GM19455 (cell line): ENCODE results near the gene EFCAB6.

Source experiments
- ATAC-seq: cut with Tn5 transposase; IDR thresholded peaks from one replicate; pipeline ENCODE4 v1.9.1; 2021; ENCODE audit not compliant: unreplicated experiment

EFCAB6 gene

DNA sequence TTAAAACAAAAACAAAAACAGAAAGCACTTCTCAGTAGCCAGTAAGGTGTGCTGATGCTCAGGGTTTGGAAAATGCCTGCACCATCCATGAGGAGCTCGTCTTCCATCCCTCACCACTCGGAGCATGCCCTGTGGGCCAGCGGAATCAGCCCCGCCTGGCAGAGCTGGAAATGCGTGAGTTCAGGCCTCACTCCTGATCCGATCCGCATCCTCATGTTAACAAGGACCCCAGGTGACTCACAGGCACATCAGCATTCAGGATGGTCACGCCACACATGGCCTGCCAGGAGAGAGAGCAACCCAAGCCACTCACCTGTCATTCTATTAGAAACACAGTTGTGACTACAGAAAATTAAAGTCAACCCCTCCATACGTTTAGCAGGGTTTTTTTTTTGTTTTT, 211.8 kb downstream of the EFCAB6 start:
- no peak for ATAC-seq

DNA sequence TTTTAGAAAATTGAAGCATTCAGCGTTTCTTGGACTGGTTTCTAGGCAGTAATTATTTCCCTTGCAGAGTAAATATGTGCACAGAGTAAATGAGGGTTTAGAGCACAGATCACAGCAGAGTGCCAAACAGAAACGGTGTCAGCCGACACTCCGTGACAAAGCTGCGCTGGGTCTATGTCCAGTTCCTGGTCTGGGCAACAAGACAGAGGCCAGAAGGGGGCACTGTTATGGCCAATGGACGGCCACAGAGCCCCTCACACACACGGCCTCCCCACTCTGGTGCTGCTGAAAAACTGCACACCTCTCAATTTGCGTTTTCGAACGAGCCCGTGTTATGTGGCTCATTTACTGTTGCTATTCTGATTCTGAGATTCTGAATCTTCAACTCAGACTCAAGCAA, 219.6 kb downstream of the EFCAB6 start:
- no peak for ATAC-seq

DNA sequence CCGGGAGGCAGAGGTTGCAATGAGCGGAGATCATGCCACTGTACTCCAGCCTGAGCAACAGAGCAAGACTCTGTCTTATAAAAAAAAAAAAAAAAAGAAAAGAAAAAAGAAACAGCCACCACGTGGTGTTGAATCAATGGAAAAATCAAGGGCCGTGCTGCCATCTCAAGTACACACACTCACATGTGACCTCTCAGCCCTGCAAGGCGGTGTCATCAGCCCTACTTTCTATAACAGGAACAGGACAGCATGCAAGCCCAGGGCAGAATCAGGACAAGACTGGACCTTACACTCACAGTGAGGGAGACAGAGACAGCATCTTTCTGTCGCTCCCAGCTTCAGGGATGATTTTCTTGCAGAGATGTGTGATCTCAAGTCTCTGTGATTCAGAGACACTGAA, 220.7 kb downstream of the EFCAB6 start:
- no peak for ATAC-seq

DNA sequence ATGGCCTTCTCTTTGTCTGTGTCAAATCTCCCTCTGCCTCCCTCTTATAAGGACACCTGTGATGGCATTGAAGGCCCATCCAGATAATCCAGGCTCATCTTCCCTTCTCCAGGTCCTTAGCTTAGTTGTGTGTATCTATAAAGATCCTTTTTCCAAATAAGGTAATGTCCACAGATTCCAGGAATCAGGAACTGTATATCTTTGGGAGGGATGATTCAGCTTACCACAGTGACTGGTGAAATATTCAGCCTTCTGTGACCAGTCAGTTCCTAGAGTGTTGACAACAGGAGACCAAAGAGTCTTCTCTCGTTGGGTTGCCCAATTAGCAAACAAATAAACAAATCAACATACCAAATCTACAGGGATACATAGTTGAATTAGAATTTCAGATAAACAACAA, 224.5 kb downstream of the EFCAB6 start:
- ATAC-seq = no peak

DNA sequence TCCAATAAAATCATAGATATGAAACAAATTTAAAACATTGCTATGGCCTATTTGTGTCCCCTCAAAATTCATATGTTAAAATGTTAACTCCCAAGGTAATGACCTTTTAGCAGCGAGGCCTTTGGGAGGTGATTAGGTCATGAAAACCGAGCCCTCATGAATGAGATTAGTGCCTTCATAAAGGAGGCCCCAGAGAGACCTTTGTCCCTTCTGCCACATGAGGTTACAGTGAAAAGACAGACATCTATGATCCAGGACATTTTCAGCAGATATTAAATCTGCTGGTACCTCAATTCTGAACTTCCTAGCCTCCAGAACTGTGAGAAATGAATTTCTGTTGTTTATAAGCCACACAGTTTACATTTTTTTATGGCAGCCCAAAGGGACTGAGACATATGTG, 228.6 kb downstream of the EFCAB6 start:
- ATAC-seq = no peak

DNA sequence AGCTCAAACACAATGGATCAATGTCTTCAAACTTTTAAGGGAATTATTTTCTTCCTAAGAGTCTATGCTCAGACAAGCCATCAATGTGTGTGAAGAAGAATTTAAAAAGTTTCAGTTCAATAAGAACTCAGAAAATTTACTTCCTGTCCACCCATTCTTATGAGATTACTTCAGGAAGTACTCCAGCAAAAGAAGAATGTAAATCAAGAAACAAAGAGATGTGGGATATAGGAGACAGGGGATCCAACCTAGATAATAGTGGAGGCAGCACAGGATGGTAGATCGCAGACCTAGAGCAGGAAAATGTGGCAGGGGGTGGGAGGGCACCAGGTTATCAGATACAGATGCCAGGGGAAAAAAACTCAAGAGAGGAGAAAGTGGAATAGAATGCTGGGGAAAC, 229.7 kb downstream of the EFCAB6 start:
- no peak for ATAC-seq

- ATAC-seq = no peak
Measured at GRCh38 chr22:43580271-43580750, 231.8 kb downstream of the EFCAB6 start.

- ATAC-seq = no peak
Measured at GRCh38 chr22:43574738-43575137, 237.4 kb downstream of the EFCAB6 start.

DNA sequence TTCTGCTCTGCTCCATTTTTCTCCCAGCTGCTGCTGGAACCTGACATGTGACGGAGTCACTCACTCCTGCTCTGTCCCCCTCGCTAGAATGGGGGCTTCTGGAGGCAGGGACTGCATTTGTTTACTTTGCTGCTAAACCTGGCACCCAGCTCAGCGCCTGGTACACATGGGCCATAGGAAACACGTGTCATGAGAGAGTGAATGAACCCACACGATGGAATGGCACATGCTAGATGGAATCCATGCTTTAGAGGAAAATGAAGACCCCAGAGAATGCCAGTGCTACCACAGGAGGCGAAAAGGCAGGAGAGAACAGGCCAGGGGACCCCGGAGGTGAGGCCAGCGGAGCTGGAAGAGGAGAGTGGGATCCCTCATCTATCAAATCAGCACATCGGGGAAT, 239.4 kb downstream of the EFCAB6 start:
- no peak for ATAC-seq

GRCh38 chr22:43571181-43571580, 240.9 kb downstream of the EFCAB6 start:
- ATAC-seq = no peak

DNA sequence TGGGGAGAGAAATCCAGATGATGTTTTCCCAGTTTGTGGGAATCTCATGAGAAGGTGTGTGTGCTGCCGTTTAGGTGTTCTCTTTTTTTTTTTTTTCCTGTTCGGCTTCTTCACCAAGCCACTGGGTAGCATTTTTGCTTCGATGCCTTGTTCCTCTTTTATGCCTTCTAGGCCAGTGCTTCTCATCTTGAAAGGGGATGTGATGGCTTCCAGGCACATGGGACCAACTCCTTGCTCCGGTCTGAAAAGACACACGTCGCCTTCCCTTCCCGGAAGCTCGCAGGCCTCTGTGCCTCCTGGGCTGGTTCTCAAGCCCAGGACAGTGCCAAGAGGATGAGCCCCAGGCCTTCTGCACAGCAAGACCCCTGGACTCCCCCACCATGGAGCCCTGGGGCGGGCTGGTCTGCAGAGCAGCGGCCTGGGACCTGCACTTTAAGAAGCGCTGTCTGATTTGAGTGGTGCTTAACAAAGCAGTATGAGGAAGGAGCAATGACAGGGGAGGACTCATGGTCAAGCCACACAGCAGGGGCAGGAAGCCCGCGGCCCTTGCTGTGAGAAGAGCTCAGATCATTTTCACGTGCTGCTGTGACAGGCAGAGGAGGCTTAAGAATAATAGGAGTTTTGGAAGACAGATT, 241.5 kb downstream of the EFCAB6 start:
- no peak for ATAC-seq

DNA sequence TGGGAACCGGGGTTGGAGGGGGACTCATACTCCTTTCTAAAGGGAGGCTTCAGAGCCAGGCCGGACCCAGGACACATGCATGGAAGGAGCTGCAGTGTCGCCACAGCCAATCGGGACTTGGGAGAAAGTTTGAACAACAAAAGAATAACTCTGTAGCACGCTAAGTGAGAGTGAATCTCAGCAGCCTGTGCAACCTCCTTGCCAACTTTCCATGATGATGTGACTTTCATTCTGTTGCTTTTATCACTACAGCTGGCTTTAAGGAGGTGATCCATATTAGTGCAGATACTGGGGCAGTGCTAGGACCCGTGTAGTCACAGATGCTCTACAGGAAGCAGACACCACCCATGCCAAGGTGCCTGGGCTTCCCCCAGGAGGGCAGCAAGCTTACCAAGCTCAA, 243.0 kb downstream of the EFCAB6 start:
- no peak for ATAC-seq

DNA sequence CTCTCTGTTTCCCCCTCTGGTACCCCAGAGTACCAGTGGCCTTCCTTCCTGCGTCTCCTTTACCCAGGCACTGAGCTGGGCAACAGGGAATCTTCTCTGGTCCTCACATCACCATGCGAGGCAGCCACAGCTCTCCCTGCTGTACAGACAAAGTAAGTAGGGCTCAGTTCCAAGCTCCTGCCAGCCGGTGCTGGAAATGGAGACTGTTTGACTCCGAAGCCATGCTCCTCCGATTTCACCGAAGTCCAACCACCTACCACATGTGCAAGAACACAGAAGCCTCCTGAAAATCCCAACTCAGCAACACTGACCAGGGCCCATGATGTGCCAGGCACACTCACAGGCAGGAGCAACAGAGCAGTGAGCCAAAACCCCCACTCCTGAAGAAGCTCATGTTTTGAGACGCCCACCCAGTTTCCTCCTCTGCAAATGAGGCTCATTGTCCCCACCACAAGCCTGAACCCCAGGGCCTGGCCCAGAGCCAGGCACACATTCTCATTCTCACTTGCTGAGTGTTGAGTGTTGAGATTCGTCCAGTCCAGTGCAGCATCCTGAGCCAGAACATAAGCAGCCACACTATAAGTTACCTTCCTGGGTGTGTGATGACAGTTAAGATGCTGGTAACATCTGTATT, 244.3 kb downstream of the EFCAB6 start:
- ATAC-seq = no peak

DNA sequence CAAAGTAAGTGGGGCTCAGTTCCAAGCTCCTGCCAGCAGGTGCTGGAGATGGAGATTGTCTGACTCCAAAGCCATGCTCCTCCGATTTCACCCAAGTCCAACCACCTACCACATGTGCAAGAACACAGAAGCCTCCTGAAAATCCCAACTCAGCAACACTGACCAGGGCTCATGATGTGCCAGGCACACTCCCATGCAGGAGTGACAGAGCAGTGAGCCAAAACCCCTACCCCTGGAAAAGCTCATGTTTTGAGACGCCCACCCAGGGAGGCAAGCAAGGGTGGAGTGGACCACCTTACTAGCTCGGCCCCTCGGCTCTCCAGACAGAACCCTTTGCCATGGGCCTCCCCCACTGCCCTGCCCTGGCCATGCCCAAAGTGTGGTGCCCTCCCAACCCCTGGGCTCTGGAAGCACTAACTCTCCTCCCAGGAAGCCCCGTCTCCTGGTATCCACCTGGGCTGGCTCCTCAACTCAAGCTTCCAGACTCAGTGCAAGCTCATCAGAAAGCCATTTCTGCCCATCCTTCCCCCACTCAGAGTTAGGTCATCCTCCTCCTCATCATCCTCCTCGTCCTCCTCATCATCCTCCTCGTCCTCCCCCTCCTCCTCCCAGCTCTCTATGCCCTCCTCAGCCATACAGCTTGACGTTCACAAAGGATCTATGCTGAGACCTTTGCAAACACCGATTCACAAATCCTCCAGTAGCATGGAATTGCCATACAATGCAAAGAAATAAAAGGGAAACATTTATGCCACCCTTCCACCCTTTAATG, 245.4 kb downstream of the EFCAB6 start:
- no peak for ATAC-seq

DNA sequence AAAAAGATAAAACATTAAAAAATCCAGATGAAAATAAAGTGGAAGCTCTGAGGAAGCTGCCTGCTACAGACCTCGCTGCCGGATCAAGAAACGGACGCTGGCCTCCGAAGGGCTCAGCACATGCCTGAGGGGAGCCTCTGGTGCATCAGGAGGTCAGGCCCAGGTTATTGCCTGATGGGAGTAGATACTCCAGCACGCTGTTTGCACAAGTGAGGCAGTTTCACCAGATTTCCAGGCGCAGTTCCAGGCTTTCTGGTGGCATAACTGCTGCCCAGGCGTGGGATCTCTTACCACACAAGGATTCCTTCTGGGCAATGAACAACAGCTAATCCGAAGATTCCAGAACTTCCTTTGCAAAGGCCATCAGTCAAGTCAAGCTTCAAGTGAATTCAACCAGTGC, 246.1 kb downstream of the EFCAB6 start:
- ATAC-seq = no peak

- no peak for ATAC-seq
Measured at GRCh38 chr22:43564859-43565258, 247.2 kb downstream of the EFCAB6 start.

- ATAC-seq = no peak
Measured at GRCh38 chr22:43563571-43563970, 248.5 kb downstream of the EFCAB6 start.

DNA sequence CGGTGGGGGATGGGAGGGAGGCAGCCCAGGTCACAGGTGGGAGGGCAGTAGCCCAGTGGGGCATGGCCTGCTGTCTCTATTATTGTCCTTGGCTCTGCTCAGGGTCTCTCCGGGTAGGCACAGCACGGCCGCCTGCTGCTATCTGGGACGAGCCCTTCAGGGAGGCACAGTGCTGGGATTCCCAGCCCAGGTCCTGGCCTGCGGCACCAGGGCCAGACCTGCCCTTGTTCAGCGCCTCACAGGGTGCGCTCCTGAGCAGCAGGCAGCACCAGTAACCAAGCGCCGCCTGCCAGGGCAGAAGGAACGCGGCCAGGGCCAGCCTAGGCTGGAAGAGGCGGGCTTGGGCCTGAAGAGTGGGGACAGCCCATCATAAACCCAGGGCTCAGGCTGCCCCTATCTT, 249.3 kb downstream of the EFCAB6 start:
- no peak for ATAC-seq

DNA sequence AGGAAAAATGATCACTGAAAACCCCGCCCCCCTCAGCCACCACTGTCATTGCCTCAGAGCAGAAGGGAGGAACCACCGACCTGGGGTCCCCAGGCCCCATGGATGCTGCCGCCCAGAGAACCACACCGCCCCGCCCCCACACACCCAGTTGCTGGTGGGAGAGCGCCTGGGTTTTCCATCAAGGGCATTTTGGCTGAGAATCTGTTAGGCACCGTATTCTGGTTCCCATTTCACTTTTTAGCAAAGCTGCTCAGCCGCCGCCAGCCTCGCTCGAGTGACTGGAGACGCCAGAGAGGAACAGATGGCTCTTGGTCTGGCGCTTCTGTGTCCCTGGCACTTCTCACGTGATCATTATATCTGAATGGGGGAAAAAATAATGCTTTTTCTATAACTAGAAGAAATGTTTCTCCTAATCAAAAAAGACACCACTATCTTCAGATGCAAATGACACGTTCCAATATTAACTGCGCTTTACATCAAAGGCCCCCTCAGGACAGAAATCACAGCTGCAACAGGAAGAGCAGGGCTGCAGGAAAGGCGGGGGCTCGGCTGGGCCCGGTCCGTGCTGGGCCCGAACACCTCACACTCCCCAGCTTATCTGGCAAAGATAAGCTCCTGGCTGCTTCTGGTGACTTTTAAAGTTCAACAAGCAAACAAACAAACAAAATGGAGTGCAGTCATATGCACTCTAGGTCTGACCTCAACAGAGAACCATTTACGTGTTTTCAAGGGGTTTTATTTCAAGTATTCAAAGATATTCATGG, 250.5 kb downstream of the EFCAB6 start:
- no peak for ATAC-seq

DNA sequence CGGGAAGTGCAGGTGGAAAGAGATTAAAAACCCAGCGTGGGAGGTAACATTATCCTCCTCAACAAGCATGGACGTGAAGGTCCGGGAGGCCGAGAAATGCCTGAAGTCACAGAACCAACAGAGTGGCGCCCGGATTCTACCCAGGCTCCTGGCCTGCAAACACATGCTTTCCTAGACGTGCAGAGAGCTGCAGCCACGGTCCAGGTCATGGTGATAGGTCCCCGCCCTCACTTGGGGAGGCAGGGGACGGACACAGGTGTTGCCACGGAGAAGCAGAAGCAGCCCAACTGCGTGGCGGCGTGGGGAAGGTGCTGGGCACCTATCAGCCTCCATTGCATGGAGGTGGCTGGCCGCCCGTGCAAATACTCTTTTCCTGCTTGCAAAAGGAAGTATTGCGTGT, 251.5 kb downstream of the EFCAB6 start:
- no peak for ATAC-seq
